Measurements from ENCODE around the gene PPP3CA.

GRCh38 chr4:101140228-101140627, 207.1 kb downstream of the PPP3CA start:
- TF ChIP-seq CTCF (IDR thresholded peaks at IDR 0.05) (no peak), POLR2A (IDR thresholded peaks at IDR 0.05) (no peak)
